ENCODE measurements around the gene MAP7D1.
A peak's percentile ranks its signal among the peaks of the same experiment; 100 is the strongest.

Gene MAP7D1

GRCh38 chr1:36155408-36156328 is at the start of gene MAP7D1:
MAP7D1 (plus strand) TSS chr1:36156160; CDS start chr1:36156418, 258 bp downstream.
- H3K9ac ChIP-seq (ENCODE audit: low read length), result peak within 1 kb of the TSS; percentile 99
- no peaks in the 10 kb centered on the region for H3K27me3 ChIP-seq (replicated peaks; ENCODE audit: control insufficient read depth, insufficient read depth, low read length)
- peaks cover 5% of the 10 kb centered on the region for H3K36me3 ChIP-seq (ENCODE audit: control insufficient read depth, insufficient read depth, low read length, severe bottlenecking)
- peak within 1 kb of the TSS; percentile 94 for H3K4me3 ChIP-seq (ENCODE audit: low read length)
- H3K9me3 ChIP-seq (ENCODE audit: control insufficient read depth, low read length), result no peaks in the 10 kb centered on the region
- peaks cover 49% of the 10 kb centered on the region for H3K4me1 ChIP-seq (ENCODE audit: control insufficient read depth, insufficient read depth, low read length)
- DNase-seq (ENCODE audit: low read depth), result peak; percentile 95

DNA sequence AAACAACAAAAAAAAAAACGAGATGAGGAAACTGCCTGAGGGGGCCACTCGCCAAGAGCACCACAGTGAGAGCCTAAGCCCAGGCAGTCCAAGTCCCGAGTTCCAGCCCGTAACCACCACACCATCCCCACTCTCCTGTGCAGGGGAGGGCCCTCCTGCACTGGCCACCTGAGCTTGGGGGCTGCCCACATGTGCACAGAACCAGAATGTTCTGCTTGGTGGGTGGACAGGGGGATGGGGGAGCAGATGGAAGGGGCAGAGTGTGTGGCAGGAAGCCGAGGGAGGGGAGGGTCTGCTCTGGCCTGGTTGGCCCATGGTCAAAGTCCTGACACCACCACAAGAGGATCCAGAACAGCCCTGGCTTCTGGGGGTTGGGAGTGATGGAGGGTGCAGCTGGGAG is 49.7 kb upstream of the MAP7D1 start:
- Histone ChIP-seq H3K36me3 (ENCODE audit: control insufficient read depth, insufficient read depth, low read length, severe bottlenecking) (no peaks in the 10 kb centered on the region), H3K4me1 (ENCODE audit: control insufficient read depth, insufficient read depth, low read length) (no peaks in the 10 kb centered on the region), H3K9ac (ENCODE audit: low read length) (no peak overlapping the region), H3K4me3 (ENCODE audit: low read length) (no peak overlapping the region), H3K27me3 (replicated peaks; ENCODE audit: control insufficient read depth, insufficient read depth, low read length) (no peaks in the 10 kb centered on the region), H3K9me3 (ENCODE audit: control insufficient read depth, low read length) (no peaks in the 10 kb centered on the region)
- DNase-seq (ENCODE audit: low read depth), result no peak

GRCh38 chr1:36107394-36107793 is 48.6 kb upstream of the MAP7D1 start:
- DNase-seq (ENCODE audit: low read depth), result no peak
- Histone ChIP-seq H3K4me3 (ENCODE audit: low read length) (no peak overlapping the region), H3K9ac (ENCODE audit: low read length) (no peak overlapping the region), H3K27me3 (replicated peaks; ENCODE audit: control insufficient read depth, insufficient read depth, low read length) (no peaks in the 10 kb centered on the region), H3K9me3 (ENCODE audit: control insufficient read depth, low read length) (no peaks in the 10 kb centered on the region), H3K4me1 (ENCODE audit: control insufficient read depth, insufficient read depth, low read length) (no peaks in the 10 kb centered on the region), H3K36me3 (ENCODE audit: control insufficient read depth, insufficient read depth, low read length, severe bottlenecking) (no peaks in the 10 kb centered on the region)

- no peaks in the 10 kb centered on the region for H3K4me1 ChIP-seq (ENCODE audit: control insufficient read depth, insufficient read depth, low read length)
- H3K9ac ChIP-seq (ENCODE audit: low read length), result no peak overlapping the region
- H3K36me3 ChIP-seq (ENCODE audit: control insufficient read depth, insufficient read depth, low read length, severe bottlenecking), result no peaks in the 10 kb centered on the region
- H3K27me3 ChIP-seq (replicated peaks; ENCODE audit: control insufficient read depth, insufficient read depth, low read length), result no peaks in the 10 kb centered on the region
- no peak overlapping the region for H3K4me3 ChIP-seq (ENCODE audit: low read length)
- no peaks in the 10 kb centered on the region for H3K9me3 ChIP-seq (ENCODE audit: control insufficient read depth, low read length)
- DNase-seq (ENCODE audit: low read depth), result peak; percentile 88
Measured at GRCh38 chr1:36108314-36108713, 47.6 kb upstream of the MAP7D1 start.

GRCh38 chr1:36109041-36109679 is 46.8 kb upstream of the MAP7D1 start:
- Histone ChIP-seq H3K9me3 (ENCODE audit: control insufficient read depth, low read length) (no peaks in the 10 kb centered on the region), H3K9ac (ENCODE audit: low read length) (no peak overlapping the region), H3K4me1 (ENCODE audit: control insufficient read depth, insufficient read depth, low read length) (no peaks in the 10 kb centered on the region), H3K27me3 (replicated peaks; ENCODE audit: control insufficient read depth, insufficient read depth, low read length) (no peaks in the 10 kb centered on the region), H3K36me3 (ENCODE audit: control insufficient read depth, insufficient read depth, low read length, severe bottlenecking) (no peaks in the 10 kb centered on the region), H3K4me3 (ENCODE audit: low read length) (no peak overlapping the region)
- DNase-seq (ENCODE audit: low read depth), result peak; percentile 85

DNA sequence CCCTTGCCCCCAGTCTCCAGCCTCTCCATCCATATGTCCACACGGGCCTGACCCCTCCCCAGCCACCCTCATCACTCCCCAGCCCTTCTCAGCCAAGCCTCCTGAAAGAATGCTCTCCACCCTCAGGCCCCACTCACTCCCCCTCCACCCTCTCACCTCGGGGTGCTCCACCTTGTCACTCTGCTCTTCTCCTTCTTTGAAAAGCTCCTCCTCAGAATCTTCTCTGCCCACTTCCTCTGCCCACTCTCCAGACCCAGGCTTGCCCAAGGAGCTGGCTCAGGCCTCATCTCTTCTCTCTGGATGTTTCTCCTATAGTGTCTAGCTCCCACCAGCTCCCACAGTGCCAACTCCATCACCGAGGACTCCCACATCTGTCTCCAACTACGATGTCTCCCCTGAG is 44.8 kb upstream of the MAP7D1 start:
- H3K9ac ChIP-seq (ENCODE audit: low read length), result no peak overlapping the region
- no peaks in the 10 kb centered on the region for H3K36me3 ChIP-seq (ENCODE audit: control insufficient read depth, insufficient read depth, low read length, severe bottlenecking)
- no peak overlapping the region for H3K4me3 ChIP-seq (ENCODE audit: low read length)
- H3K4me1 ChIP-seq (ENCODE audit: control insufficient read depth, insufficient read depth, low read length), result peaks cover 10% of the 10 kb centered on the region
- H3K9me3 ChIP-seq (ENCODE audit: control insufficient read depth, low read length), result no peaks in the 10 kb centered on the region
- no peaks in the 10 kb centered on the region for H3K27me3 ChIP-seq (replicated peaks; ENCODE audit: control insufficient read depth, insufficient read depth, low read length)
- no peak for DNase-seq (ENCODE audit: low read depth)

GRCh38 chr1:36112823-36113222 is 43.1 kb upstream of the MAP7D1 start:
- no peaks in the 10 kb centered on the region for H3K27me3 ChIP-seq (replicated peaks; ENCODE audit: control insufficient read depth, insufficient read depth, low read length)
- H3K36me3 ChIP-seq (ENCODE audit: control insufficient read depth, insufficient read depth, low read length, severe bottlenecking), result no peaks in the 10 kb centered on the region
- no peak overlapping the region for H3K4me3 ChIP-seq (ENCODE audit: low read length)
- H3K9me3 ChIP-seq (ENCODE audit: control insufficient read depth, low read length), result no peaks in the 10 kb centered on the region
- DNase-seq (ENCODE audit: low read depth), result no peak
- no peak overlapping the region for H3K9ac ChIP-seq (ENCODE audit: low read length)
- peaks cover 11% of the 10 kb centered on the region for H3K4me1 ChIP-seq (ENCODE audit: control insufficient read depth, insufficient read depth, low read length)

DNA sequence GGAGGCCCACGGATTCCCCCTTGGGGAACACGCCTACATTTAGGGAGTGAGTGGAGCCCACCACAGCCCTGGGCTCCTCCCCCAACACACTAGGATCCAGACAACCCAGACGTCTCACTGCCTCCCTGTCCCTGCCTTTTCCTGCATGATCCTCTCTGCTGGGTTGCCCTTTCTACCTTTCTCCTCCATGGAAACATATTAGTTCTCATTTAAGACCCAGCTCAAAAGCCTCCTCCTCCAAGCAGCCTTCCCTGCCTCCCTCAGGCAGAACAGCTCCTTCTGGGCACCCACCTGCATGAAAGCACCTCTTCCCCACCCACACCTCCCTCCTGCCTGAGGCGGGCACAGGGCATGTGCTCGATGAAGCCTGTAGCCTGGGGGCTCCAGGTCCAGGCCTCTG is 41.6 kb upstream of the MAP7D1 start:
- Histone ChIP-seq H3K4me1 (ENCODE audit: control insufficient read depth, insufficient read depth, low read length) (peaks cover 11% of the 10 kb centered on the region), H3K9ac (ENCODE audit: low read length) (no peak overlapping the region), H3K27me3 (replicated peaks; ENCODE audit: control insufficient read depth, insufficient read depth, low read length) (no peaks in the 10 kb centered on the region), H3K36me3 (ENCODE audit: control insufficient read depth, insufficient read depth, low read length, severe bottlenecking) (no peaks in the 10 kb centered on the region), H3K9me3 (ENCODE audit: control insufficient read depth, low read length) (no peaks in the 10 kb centered on the region), H3K4me3 (ENCODE audit: low read length) (no peak overlapping the region)
- no peak for DNase-seq (ENCODE audit: low read depth)

DNA sequence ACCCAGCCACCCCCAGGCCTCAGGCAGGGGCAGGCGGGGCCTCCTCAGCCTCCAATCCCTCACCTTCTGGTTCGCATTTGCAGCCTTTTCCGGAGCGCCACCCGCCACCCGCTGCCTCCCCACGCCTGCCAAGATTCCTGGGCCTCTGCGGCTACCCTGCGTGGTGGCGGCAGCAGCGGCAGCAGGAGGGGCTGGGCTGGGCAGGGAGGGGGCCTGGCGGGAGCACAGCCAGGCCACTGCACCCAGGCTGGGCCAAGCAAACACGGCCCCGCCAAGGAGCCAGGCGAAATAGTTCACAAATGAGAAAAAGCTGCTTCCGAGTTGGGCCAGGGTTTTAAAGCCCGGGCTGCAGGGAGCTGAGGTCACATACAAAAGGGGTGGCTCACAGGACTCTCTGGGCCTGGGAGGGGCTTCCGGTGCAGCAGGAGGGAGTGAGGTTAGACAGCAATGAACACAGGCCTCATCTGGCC is 40.7 kb upstream of the MAP7D1 start:
- peak; percentile 95 for DNase-seq (ENCODE audit: low read depth)

GRCh38 chr1:36115931-36116330 is 40.0 kb upstream of the MAP7D1 start:
- no peaks in the 10 kb centered on the region for H3K36me3 ChIP-seq (ENCODE audit: control insufficient read depth, insufficient read depth, low read length, severe bottlenecking)
- no peaks in the 10 kb centered on the region for H3K9me3 ChIP-seq (ENCODE audit: control insufficient read depth, low read length)
- DNase-seq (ENCODE audit: low read depth), result peak; percentile 73
- H3K4me1 ChIP-seq (ENCODE audit: control insufficient read depth, insufficient read depth, low read length), result peaks cover 11% of the 10 kb centered on the region
- no peak overlapping the region for H3K4me3 ChIP-seq (ENCODE audit: low read length)
- H3K9ac ChIP-seq (ENCODE audit: low read length), result peak overlapping the region; percentile 65
- no peaks in the 10 kb centered on the region for H3K27me3 ChIP-seq (replicated peaks; ENCODE audit: control insufficient read depth, insufficient read depth, low read length)

More for the DNA sequence above, 40.7 kb upstream of the MAP7D1 start:
- peaks cover 11% of the 10 kb centered on the region for H3K4me1 ChIP-seq (ENCODE audit: control insufficient read depth, insufficient read depth, low read length)
- H3K4me3 ChIP-seq (ENCODE audit: low read length), result no peak overlapping the region
- no peaks in the 10 kb centered on the region for H3K9me3 ChIP-seq (ENCODE audit: control insufficient read depth, low read length)
- peak overlapping the region; percentile 65 for H3K9ac ChIP-seq (ENCODE audit: low read length)
- no peaks in the 10 kb centered on the region for H3K36me3 ChIP-seq (ENCODE audit: control insufficient read depth, insufficient read depth, low read length, severe bottlenecking)
- H3K27me3 ChIP-seq (replicated peaks; ENCODE audit: control insufficient read depth, insufficient read depth, low read length), result no peaks in the 10 kb centered on the region

DNA sequence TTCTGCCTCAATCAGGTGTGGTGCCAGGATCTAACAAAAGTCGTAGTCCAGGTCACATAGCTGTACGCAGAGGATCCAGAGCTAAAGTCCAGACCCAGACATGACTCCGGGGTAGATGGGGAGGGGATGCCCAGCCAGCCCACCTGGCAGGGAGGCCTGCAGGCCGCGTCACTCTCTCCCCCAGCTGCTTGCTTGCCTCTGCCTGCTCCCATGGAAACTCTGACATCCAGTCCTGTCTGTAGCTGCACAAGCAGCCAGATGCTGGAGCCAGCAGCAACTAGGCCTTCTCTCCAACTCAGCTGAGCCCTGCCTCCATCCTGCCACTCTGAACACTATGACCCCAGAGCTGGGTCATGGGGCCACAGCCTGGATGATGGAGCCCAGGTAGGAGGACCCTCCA is 39.1 kb upstream of the MAP7D1 start:
- no peak overlapping the region for H3K9ac ChIP-seq (ENCODE audit: low read length)
- H3K4me3 ChIP-seq (ENCODE audit: low read length), result no peak overlapping the region
- no peaks in the 10 kb centered on the region for H3K27me3 ChIP-seq (replicated peaks; ENCODE audit: control insufficient read depth, insufficient read depth, low read length)
- no peak for DNase-seq (ENCODE audit: low read depth)
- no peaks in the 10 kb centered on the region for H3K9me3 ChIP-seq (ENCODE audit: control insufficient read depth, low read length)
- no peaks in the 10 kb centered on the region for H3K36me3 ChIP-seq (ENCODE audit: control insufficient read depth, insufficient read depth, low read length, severe bottlenecking)
- peaks cover 11% of the 10 kb centered on the region for H3K4me1 ChIP-seq (ENCODE audit: control insufficient read depth, insufficient read depth, low read length)
